Lower lobe of right lung (tissue), 2 donors: ENCODE data around the gene PRKN. TPM values are rescaled to one million over a fixed set of nuclear protein-coding genes. Genes with fewer than 3 reads are reported as not detected.
"Not testable (repeated sequence)": the region's sequence is repeated elsewhere in the genome, so short reads cannot be mapped to it uniquely, and the experiment has no call there.

Source experiments
- ATAC-seq, 2 donors: fragments of 200-7000 bp; cut with Tn5 transposase; one replicate each; pipeline ENCODE4 v1.9.1; 2020 to 2022; ENCODE audit warnings: mild to moderate bottlenecking in 2 of 2, moderate library complexity in 2 of 2
- DNase-seq: peaks from one replicate; pipeline ENCODE4 v3.0.0-alpha.2; 2020
- H3K27ac ChIP-seq: fragments of 200-600 bp; one replicate; pipeline ENCODE4 v1.8.0; 2022
- H3K27me3 ChIP-seq: fragments of 200-600 bp; one replicate; pipeline ENCODE4 v1.8.0; 2022; ENCODE audit warnings: low read depth
- H3K36me3 ChIP-seq: fragments of 200-600 bp; one replicate; pipeline ENCODE4 v1.8.0; 2022; ENCODE audit warnings: mild to moderate bottlenecking
- H3K4me1 ChIP-seq: fragments of 200-600 bp; one replicate; pipeline ENCODE4 v1.8.0; 2022
- H3K4me3 ChIP-seq: fragments of 200-600 bp; one replicate; pipeline ENCODE4 v1.8.0; 2022; ENCODE audit warnings: mild to moderate bottlenecking
- H3K9me3 ChIP-seq: fragments of 200-600 bp; one replicate; pipeline ENCODE4 v1.8.0; 2022
- CTCF ChIP-seq: fragments of 200-600 bp; IDR thresholded peaks from one replicate; pipeline ENCODE4 v1.8.0; 2022; ENCODE audit warnings: antibody characterized with exemption, mild to moderate bottlenecking
- intact Hi-C: fragments of 100-400 bp; cut with DNase I; formaldehyde crosslinking; loops from one replicate; pipeline ENCODE4 v1.11.0; 2022
- total RNA-seq: library from RNA; stranded (reverse); fragmentation: NEBNext Ultra II Directional; extraction: Animal tissue kit (Norgen Biotek cat#: 25700); gene quantifications from one replicate; pipeline ENCODE4 v1.2.1, GENCODE V29; 2021
- donor health status: DM: no; HTN: yes; CAD: no; lungs with severe emphysema.

PRKN gene
- total RNA-seq, 1 donor from 2014 or later, result 6.1 TPM

GRCh38 chr6:161853657-161854056 is 873.9 kb downstream of the PRKN start:
- intact Hi-C loops, result no loop called here
- DNase-seq, result no peak
- Histone ChIP-seq H3K36me3 (no peaks in the 10 kb centered on the region), H3K9me3 (no peaks in the 10 kb centered on the region), H3K27me3 (no peaks in the 10 kb centered on the region), H3K27ac (no peak overlapping the region), H3K4me1 (no peaks in the 10 kb centered on the region), H3K4me3 (no peak overlapping the region)
- ATAC-seq, result no peak
- no peak for TF ChIP-seq CTCF

GRCh38 chr6:161851486-161851885 is 876.1 kb downstream of the PRKN start:
- H3K4me1 ChIP-seq, H3K27me3 ChIP-seq, H3K9me3 ChIP-seq, H3K4me3 ChIP-seq, H3K27ac ChIP-seq, ATAC-seq, intact Hi-C loops, H3K36me3 ChIP-seq, DNase-seq: not testable (repeated sequence)

- H3K27ac ChIP-seq, result no peak overlapping the region
- H3K36me3 ChIP-seq, result no peaks in the 10 kb centered on the region
- no peaks in the 10 kb centered on the region for H3K9me3 ChIP-seq
- H3K4me3 ChIP-seq, result no peak overlapping the region
- ATAC-seq (no peak), DNase-seq (no peak)
- TF ChIP-seq CTCF, result no peak
- H3K27me3 ChIP-seq, result no peaks in the 10 kb centered on the region
- no peaks in the 10 kb centered on the region for H3K4me1 ChIP-seq
- intact Hi-C loops, result no loop called here
These were observed 877.0 kb downstream of the PRKN start for GRCh38 chr6:161850562-161850961.

- H3K36me3 ChIP-seq, result no peaks in the 10 kb centered on the region
- ATAC-seq (no peak), DNase-seq (no peak)
- no peak overlapping the region for H3K4me3 ChIP-seq
- no peaks in the 10 kb centered on the region for H3K27me3 ChIP-seq
- H3K4me1 ChIP-seq, result no peaks in the 10 kb centered on the region
- no peak for TF ChIP-seq CTCF
- no peaks in the 10 kb centered on the region for H3K9me3 ChIP-seq
- intact Hi-C loops, result no loop called here
- no peak overlapping the region for H3K27ac ChIP-seq
These were observed 879.9 kb downstream of the PRKN start for GRCh38 chr6:161847628-161848027.

GRCh38 chr6:161844804-161845203 is 882.8 kb downstream of the PRKN start:
- intact Hi-C loops, result no loop called here
- H3K4me1 ChIP-seq, result no peaks in the 10 kb centered on the region
- no peak overlapping the region for H3K27ac ChIP-seq
- no peak overlapping the region for H3K4me3 ChIP-seq
- H3K36me3 ChIP-seq, result no peaks in the 10 kb centered on the region
- ATAC-seq (no peak), DNase-seq (no peak)
- no peak for TF ChIP-seq CTCF
- no peaks in the 10 kb centered on the region for H3K9me3 ChIP-seq
- no peaks in the 10 kb centered on the region for H3K27me3 ChIP-seq

GRCh38 chr6:161843066-161843465 is 884.5 kb downstream of the PRKN start:
- H3K4me3 ChIP-seq, result no peak overlapping the region
- DNase-seq (no peak), ATAC-seq (no peak)
- H3K27ac ChIP-seq, result no peak overlapping the region
- no peaks in the 10 kb centered on the region for H3K27me3 ChIP-seq
- H3K4me1 ChIP-seq, result no peaks in the 10 kb centered on the region
- H3K36me3 ChIP-seq, result no peaks in the 10 kb centered on the region
- TF ChIP-seq CTCF, result no peak
- H3K9me3 ChIP-seq, result no peaks in the 10 kb centered on the region
- intact Hi-C loops, result no loop called here
